GM23338 (cell line): ENCODE results near the gene ABCG2.

Source experiments
- CREB1 ChIP-seq: fragments of 250-450 bp; sonication (Bioruptor Pico); IDR thresholded peaks from 2 replicates; pipeline ENCODE4 v1.5.0; 2020; ENCODE audit warnings: low read depth, mild to moderate bottlenecking, moderate library complexity
- EZH2 ChIP-seq: fragments of 200-600 bp; sonication (generic); IDR thresholded peaks from one replicate; pipeline ENCODE4 v1.8.0; 2017; ENCODE audit warnings: antibody characterized with exemption, mild to moderate bottlenecking, low read depth; ENCODE audit not compliant: unreplicated experiment
- EZH2phosphoT487 ChIP-seq: fragments of 200-600 bp; sonication (generic); IDR thresholded peaks from one replicate; pipeline ENCODE4 v1.8.1; 2018; ENCODE audit warnings: antibody characterized with exemption; ENCODE audit not compliant: unreplicated experiment
- JUNB ChIP-seq: IDR thresholded peaks from one replicate; pipeline ENCODE4 v1.6.1; 2016; ENCODE audit warnings: antibody characterized with exemption; ENCODE audit not compliant: unreplicated experiment
- NANOG ChIP-seq: IDR thresholded peaks from 2 replicates; pipeline ENCODE4 v1.6.1; 2016; ENCODE audit warnings: antibody characterized with exemption, borderline replicate concordance
- POLR2AphosphoS5 ChIP-seq: IDR thresholded peaks from 2 replicates; pipeline ENCODE4 v1.6.1; 2016; ENCODE audit warnings: antibody characterized with exemption, low read depth
- STAT1 ChIP-seq: IDR thresholded peaks from one replicate; pipeline ENCODE4 v1.6.1; 2016; ENCODE audit warnings: antibody characterized with exemption; ENCODE audit not compliant: unreplicated experiment
- ZNF114 ChIP-seq: fragments of 250-450 bp; sonication (Bioruptor Pico); IDR thresholded peaks from 2 replicates; pipeline ENCODE4 v1.5.0; 2020; ENCODE audit warnings: mild to moderate bottlenecking, moderate library complexity
- ZNF331 ChIP-seq: fragments of 250-450 bp; sonication (Bioruptor Pico); IDR thresholded peaks from 2 replicates; pipeline ENCODE4 v1.5.0; 2020; ENCODE audit warnings: low read depth, mild to moderate bottlenecking, moderate library complexity
- ZNF462 ChIP-seq: fragments of 250-450 bp; sonication (Bioruptor Pico); IDR thresholded peaks from 2 replicates; pipeline ENCODE4 v1.5.0; 2020; ENCODE audit warnings: mild to moderate bottlenecking, moderate library complexity
- TF ChIP-seq, protein P1 (sequence below), 2 experiments: fragments of 200-600 bp in 1 of 2; sonication (generic) in 1 of 2; conservative IDR thresholded peaks; 2 replicates each; pipeline versions ENCODE4 v1.5.1 to v1.6.1; 2016 to 2017; ENCODE audit warnings: antibody characterized with exemption in 2 of 2, low read depth in 2 of 2, mild to moderate bottlenecking in 2 of 2, moderate library complexity in 1 of 2
- TF ChIP-seq, protein P2 (sequence below): IDR thresholded peaks from one replicate; pipeline ENCODE4 v1.6.1; 2018; ENCODE audit warnings: antibody characterized with exemption; ENCODE audit not compliant: unreplicated experiment
- TF ChIP-seq, protein P3 (sequence below): IDR thresholded peaks from 2 replicates; pipeline ENCODE4 v1.6.1; 2016; ENCODE audit warnings: antibody characterized with exemption

DNA sequence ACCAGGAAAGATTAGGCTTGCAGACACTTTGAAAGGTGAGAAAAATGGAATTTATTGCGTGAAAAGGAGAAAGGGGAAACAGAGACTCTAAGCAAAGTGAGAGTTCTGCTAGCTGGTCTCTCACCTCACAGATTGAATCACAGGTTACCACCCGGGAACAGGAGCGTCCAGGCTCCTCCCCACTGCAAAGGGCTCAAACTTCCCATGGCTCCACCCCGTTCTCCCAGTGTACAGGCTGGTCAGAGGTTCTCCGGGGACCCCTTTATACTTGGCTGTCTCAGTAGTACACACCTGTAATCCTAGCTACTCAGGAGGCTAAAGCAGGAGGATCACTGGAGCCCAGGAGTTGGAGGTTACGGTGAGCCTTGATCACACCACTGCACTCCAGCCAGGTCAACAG lies 44.0 kb upstream of the ABCG2 start:
- TF ChIP-seq POLR2AphosphoS5 (no peak), JUNB (no peak), EZH2 (no peak), EZH2phosphoT487 (no peak), CREB1 (CRISPR knock-in tag) (no peak), STAT1 (no peak), ZNF331 (CRISPR knock-in tag) (no peak), ZNF114 (CRISPR knock-in tag) (no peak), NANOG (no peak), ZNF462 (CRISPR knock-in tag) (no peak)
- TF ChIP-seq, protein P1, sequence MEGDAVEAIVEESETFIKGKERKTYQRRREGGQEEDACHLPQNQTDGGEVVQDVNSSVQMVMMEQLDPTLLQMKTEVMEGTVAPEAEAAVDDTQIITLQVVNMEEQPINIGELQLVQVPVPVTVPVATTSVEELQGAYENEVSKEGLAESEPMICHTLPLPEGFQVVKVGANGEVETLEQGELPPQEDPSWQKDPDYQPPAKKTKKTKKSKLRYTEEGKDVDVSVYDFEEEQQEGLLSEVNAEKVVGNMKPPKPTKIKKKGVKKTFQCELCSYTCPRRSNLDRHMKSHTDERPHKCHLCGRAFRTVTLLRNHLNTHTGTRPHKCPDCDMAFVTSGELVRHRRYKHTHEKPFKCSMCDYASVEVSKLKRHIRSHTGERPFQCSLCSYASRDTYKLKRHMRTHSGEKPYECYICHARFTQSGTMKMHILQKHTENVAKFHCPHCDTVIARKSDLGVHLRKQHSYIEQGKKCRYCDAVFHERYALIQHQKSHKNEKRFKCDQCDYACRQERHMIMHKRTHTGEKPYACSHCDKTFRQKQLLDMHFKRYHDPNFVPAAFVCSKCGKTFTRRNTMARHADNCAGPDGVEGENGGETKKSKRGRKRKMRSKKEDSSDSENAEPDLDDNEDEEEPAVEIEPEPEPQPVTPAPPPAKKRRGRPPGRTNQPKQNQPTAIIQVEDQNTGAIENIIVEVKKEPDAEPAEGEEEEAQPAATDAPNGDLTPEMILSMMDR (conservative IDR thresholded peaks at IDR 0.05; ENCODE audit: low read depth in 2 of 2) = no peak
- TF ChIP-seq, protein P2, sequence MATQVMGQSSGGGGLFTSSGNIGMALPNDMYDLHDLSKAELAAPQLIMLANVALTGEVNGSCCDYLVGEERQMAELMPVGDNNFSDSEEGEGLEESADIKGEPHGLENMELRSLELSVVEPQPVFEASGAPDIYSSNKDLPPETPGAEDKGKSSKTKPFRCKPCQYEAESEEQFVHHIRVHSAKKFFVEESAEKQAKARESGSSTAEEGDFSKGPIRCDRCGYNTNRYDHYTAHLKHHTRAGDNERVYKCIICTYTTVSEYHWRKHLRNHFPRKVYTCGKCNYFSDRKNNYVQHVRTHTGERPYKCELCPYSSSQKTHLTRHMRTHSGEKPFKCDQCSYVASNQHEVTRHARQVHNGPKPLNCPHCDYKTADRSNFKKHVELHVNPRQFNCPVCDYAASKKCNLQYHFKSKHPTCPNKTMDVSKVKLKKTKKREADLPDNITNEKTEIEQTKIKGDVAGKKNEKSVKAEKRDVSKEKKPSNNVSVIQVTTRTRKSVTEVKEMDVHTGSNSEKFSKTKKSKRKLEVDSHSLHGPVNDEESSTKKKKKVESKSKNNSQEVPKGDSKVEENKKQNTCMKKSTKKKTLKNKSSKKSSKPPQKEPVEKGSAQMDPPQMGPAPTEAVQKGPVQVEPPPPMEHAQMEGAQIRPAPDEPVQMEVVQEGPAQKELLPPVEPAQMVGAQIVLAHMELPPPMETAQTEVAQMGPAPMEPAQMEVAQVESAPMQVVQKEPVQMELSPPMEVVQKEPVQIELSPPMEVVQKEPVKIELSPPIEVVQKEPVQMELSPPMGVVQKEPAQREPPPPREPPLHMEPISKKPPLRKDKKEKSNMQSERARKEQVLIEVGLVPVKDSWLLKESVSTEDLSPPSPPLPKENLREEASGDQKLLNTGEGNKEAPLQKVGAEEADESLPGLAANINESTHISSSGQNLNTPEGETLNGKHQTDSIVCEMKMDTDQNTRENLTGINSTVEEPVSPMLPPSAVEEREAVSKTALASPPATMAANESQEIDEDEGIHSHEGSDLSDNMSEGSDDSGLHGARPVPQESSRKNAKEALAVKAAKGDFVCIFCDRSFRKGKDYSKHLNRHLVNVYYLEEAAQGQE = no peak
- TF ChIP-seq, protein P3, sequence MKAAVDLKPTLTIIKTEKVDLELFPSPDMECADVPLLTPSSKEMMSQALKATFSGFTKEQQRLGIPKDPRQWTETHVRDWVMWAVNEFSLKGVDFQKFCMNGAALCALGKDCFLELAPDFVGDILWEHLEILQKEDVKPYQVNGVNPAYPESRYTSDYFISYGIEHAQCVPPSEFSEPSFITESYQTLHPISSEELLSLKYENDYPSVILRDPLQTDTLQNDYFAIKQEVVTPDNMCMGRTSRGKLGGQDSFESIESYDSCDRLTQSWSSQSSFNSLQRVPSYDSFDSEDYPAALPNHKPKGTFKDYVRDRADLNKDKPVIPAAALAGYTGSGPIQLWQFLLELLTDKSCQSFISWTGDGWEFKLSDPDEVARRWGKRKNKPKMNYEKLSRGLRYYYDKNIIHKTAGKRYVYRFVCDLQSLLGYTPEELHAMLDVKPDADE = no peak
